HL-60/S4 (cell line): Measurements from ENCODE around the gene PTGES3.
"Not testable (repeated sequence)": the region's sequence is repeated elsewhere in the genome, so short reads cannot be mapped to it uniquely, and the experiment has no call there.

Experiments used
- in situ Hi-C: fragments of 300-500 bp; cut with MboI; formaldehyde crosslinking; loops from 2 replicates; pipeline ENCODE4 v1.14.3; 2022; ENCODE audit warnings: low sequenced_read_pairs

The PTGES3 gene

DNA sequence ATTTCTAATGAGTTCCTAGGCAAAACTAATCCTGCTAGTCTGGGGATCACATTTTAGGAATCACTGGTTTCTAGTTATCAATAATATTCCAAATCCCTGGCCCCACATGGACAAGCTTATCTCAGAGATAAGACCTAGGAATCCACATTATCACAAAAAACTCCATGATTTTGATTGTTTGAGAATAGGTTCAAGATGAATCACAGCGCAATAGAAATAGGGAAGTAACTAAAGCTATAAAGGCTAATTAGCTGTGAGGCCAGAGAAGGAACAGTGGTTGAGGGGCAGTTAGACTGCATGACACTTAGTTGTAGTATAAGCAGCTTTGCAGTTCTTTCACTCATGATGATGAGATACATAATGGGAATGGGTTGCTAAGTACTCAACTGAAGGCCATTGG, 29.2 kb downstream of the PTGES3 start:
- in situ Hi-C loops = no loop called here

DNA sequence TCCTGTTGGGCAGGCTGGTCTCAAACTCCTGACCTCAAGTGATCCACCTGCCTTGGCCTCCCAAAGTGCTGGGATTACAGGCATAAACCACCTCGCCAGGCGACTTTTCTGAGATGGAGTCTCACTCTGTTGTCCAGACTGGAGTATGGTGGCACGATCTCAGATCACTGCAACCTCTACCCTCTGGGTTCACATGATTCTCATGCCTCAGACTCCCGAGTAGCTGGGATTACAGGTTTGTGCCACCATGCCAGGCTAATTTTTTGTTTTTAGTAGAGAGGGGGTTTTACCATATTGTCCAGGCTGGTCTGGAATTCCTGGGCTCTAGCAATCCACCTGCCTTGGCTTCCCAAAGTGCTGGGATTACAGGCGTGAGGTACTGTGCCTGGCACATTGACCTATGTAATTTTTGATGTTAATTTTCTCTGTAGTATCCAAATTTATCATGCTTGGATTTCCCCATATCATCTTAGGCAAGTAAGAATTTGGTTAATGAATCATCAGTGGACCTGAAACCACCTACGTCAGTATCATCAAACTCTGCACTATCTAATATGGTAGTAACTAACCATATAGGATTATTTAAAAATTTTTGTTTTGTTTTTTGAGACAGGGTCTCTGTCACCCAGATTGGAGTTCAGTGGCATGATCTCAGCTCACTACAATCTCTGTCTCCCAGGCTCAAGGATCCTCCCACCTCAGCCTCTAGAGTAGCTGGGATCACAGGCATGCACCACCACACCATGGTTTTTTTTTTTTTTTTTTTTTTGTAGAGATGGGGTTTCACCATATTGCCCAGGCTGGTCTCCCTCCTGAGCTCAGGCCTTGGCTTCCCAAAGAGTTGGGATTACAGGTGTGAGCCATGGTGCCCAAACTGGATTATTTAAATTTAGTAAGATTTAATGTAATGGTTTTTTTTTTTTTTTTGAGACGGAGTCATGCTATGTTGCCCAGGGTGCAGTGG, 30.4 kb downstream of the PTGES3 start:
- in situ Hi-C loops = no loop called here

DNA sequence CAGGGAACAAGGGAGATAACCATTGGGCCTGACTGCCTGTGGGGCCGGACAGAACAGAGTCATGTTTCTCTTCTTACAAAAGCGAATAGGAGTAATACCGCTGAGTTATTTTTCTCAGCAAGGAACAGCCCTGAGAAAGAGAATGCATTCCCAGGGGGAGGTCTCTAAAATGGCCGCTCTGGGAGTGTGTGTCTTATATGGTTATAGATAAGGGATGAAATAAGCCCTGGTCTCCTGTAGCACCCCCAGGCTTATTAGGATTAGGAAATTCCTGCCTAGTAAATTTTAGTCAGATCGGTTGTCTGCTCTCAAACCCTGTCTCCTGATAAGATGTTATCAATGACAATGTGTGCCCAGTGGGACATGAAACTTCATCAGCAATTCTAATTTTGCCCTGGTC, 34.3 kb downstream of the PTGES3 start:
- in situ Hi-C loops = not testable (repeated sequence)

DNA sequence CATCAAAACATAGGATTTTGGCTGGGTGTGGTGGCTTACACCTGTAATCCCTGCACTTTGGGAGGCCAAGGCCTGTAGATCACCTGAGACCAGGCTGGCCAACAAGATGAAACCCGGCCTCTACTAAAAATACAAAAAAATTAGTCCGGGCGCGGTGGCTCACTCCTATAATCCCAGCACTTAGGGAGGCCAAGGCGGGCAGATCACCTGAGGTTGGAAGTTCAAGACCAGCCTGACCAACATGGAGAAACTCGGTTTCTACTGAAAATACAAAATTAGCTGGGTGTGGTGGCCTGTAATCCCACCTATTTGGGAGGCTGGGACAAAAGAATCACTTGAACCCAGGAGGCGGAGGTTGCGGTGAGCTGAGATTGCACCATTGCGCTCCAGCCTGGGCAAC, 40.1 kb downstream of the PTGES3 start:
- in situ Hi-C loops = not testable (repeated sequence)

DNA sequence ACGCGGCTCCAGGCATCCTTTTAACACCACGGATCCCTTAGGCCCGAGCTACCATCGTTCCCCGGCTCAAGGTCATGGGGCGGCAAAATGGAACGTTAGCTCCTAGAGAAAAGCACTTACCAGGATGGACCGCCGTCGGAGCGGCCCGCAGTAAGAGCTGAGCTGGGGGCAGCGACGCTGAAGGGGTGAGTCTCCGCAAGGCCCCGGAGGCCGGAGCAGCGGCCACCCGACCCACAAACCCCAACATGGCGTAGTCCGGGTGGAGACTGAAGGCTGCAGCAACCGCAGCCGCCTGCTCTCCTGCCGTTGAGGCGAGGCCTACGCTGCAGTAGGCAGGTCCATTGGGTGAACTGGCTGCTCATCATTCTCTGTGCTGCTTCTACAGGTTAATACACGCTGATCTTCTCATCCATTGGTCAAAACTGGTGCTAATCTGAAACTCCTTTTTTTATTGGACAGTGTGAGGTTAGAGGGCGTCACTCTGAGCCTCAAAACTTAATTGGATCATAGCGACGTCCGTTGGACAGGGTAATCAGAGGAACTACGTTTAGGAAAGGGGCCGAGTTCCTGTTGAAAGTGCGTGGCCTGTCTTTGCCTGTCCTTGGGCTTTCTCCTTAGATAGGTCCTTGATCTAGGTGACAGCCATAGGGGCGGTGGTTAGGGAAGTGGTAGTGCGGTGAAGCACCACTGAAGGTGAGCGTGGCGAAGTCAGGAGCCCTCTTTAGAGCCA, 42.2 kb downstream of the PTGES3 start, which contains the start of gene ATP5F1B:
Gene ATP5F1B (minus strand): TSS at position 268 of the 730 bp plus-strand sequence. CDS start 21 bp downstream, at position 247.
- in situ Hi-C loops = no loop called here

DNA sequence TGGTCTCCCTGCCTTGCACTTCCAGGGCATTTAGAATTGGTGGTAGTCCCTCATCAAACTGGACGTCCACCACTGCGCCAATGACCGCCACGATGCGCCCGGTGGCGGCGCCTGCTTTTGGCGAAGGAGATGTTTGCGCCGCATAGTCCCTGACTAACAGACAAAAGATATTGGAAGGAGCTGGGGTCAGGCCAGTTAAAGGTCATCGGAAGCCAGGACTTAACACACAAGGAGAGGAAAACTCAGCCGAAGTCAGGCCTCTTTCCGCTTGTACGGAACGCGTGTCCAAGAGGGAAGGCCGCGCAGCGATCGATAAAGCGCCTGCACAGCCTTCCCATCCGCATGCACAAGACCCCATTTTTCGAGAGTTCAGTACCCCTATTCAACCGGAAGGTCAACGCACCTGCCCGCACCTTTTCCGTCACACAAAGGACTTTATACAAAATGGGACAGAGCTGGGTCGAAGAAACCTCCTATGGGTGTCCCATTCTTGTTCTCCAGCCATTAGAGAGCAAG, 42.8 kb downstream of the PTGES3 start:
- in situ Hi-C loops = no loop called here

DNA sequence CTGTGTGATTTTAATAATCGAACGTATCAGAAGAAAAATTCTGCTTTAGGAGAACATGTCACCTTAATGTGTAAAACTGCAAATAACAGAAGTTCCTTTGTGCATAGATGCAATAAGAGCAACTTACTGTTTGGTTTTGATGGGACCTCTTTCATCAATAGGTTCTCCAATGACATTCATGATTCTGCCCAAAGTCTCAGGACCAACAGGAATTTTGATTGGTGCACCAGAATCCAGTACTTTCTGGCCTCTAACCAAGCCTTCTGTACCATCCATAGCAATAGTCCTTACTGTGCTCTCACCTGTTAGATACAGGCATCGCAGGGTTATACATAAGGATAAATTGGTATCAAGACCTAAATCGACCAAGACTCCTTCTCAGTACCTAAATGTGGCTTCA, 43.4 kb downstream of the PTGES3 start:
- in situ Hi-C loops = no loop called here

DNA sequence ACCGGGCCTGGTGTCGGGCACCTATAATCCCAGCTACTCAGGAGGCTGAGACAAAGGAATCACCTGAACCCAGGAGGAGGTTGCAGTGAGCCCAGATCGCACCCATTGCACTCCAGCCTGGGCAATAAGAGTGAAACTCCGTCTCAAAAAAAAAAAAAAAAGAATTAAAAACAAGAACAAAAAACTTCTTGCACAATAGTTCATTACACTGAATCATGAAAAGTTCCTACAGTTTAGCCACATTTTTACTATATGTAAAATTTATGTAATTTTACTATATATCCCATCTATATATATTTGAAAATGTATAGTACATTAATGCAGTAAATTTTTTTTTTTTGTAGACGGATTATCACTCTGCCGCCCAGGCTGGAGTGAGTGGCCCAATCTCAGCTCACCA, 46.9 kb downstream of the PTGES3 start:
- in situ Hi-C loops = no loop called here

DNA sequence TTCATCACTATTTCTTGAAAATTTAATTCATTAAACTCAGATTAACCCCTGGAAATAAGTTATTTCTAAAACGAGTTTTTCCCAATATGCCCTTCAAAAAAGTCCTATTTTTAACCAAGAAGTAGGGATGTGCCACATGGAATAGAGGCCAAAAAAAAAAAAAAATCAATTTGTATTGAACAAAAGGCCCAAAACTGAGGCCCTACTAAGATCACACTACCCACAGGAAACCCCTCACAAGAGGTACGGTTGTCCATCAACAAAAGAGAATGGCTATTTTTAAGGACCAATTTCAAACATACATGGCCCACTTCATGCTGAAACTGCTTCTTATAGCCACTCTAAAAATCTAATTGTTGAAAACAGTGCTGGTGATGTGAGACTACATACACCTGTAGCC, 50.5 kb downstream of the PTGES3 start:
- in situ Hi-C loops = no loop called here

DNA sequence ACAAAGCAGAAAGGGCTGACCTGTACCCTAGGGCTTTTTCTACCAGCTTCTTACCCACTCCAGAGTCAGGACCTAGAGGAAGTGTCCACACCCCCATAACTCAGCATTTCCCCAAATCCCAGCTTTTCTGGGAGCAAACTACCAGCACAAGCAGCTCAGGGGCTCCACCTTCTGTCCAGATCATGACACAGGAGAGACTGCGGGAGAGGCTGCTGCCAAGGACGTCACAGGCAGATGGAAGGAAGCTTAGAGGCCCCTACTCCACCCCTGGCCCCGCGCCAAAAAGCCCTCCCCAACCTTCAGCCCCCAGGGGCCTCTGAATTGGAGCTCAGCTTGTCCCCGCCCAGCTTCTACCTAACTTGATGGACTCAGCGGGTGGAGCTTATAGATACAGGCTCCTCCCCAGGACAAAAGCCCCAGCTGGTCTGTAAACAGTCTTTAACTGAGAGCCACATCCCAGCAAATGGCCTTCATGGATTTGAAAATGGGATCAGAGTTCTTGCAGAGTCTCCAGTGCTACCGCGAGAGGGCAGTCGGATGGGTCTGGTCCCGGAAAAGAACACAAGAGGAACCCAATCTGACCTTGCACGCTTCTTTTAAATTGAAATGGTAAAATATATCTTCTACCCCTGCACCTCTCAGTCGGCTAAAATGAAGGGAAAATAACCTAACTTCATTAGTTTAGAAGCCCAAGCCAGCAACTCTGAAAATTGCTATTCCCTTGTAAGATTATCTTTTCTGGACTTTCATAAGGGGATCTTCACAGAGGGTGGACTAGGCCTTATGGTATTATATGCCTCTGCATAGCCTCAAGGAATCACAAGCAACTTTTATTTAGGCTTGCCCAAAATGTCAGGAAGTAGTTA, 51.2 kb downstream of the PTGES3 start:
- in situ Hi-C loops = no loop called here

DNA sequence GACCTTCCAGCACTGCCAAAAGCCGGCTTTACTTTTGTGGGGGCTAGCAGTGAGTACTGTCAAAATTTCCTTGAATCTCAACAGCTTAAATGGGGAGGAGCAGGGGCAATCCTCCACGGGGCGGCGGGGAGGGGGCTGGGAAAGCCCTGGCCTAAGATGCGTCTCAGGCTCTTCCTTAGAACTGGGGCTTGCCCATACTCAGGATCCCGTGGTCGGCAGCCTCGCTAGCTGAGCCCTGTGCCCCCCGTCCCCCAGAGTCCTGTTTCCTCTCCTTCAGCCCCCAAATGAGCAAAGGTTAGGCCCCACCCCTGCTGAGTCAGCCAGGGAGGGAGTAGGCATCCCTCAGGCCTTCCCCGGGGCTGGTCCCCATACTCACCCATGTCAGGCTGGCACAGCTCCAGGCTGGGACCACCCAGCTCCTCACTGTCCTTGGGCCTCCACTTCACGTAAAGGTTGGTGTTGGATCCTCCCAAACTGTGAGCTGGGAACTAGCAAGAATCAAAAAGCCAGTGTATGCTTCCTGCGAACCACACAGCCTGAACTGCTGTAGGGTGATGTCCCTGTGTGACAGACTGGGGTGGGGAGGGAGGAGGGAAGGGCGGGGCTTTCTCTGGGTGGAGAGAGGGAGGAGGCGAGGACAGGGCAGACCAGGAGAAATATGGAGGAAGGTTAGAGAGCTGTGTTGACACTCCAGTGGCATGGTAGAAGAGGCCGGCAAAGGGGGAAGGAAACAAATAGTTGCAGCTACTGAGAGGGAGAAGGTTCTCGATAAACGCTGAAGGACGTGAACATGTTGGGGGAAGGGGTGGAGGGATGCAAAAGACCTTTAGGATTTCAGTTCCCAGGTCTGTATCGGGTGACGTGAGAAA, 52.0 kb downstream of the PTGES3 start:
- in situ Hi-C loops = no loop called here

DNA sequence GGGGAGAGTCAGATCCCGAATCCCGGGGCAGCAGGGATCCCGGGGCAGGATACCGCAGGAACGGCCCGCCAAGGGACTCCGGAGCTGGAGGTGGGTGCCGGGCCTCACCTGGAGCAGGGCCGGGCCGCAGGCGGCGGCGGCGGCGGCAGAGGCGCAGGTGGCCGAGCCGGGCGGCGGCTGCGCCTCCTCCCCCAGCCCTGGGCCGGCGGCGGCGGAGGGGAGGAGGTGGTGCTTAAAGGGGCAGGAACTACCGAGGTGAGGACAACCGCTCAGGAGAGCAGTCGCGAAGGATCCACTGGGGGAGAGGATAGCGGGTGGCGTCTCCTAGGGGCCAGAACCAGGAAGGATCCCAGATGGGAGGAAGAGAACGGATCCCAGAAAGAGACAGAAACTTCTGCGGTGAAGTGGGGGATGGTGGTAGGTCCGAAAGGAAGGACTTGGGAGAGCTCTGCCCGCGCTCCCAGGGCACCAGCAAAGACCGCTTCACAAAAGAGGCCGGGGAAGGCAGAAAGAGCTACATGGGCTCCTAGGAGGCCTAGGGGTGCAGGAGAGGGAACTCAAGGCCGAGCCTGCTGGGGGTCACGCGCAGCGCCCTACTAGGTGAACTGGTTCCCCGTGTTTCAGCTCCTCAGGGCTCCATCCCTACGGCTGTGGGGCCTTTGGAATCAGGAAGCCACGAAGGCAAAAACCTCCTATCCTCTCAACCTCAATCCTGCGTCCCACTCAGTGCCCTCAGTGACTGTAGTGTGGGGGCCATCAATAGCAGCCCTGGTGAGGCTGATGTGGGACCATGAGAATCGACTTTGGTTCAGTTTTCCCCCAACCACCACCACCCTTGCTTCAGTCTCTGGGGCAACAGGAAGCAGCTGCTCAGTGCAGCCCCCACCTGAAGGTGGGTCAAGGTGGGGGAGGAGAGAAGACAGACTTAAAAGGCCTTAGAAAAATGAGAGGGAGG, 53.0 kb downstream of the PTGES3 start:
- in situ Hi-C loops = no loop called here

DNA sequence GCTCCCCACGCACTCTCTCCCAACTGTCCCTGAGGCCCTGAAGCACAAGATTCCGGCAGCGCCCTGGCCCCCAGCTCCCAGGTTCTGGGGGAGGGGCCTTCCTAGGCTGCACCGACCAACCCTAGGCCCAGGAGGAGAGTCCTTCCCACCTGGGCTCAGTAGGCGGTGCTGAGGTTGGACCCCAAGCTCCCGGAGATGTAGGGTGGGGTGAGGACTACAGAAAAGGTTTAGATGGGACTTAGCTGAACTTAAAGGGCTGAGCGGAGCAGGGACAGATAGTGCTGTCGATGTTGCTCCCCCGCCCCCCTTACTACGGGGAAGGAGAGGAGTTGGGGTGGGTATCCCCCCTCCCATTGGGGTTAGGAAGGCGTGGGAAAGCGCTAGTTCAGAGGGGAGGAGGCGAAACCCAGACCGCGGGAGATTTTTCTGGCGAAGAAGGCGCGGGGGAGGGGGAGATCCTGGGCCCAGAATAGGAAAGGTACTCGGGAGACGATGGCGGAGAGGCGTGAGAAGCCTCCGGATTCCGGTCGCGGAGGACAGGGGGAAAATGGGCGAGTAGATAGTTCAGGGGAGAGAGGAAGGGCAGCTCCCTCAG, 53.7 kb downstream of the PTGES3 start:
- in situ Hi-C loops = no loop called here

DNA sequence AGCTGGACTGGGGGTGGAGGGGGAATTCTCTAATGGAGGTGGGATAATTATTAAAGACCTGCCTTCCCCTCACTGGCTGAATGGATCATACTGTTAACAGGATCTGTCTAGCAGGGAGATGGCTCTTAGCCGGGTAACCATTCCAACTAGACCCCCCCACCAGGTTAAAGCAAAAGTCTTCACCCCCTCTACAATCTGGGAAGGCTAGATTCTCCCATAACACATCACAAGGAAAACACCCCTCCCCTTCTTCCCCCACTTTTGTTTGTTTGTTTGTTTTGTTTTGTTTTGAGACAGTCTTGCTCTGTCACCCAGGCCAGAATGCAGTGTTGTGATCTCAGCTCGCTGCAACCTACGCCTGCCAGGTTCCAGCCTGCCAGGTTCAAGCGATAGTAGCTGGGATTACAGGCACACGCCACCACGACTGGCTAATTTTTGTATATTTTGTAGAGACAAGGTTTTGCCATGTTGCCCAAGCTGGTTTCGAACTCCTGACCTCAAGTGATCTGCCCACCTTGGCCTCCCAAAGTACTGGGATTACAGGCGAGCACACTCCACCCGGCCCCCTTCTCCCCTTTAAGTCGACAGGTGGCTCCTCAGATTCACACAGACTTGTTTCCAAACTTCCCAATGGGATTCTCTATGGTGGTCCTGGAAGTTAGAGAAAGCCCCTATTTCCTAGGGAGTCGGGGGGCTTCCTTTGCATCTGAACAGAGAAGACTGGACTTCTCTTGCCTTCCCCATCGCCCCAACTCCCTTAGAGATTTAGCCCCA, 54.4 kb downstream of the PTGES3 start:
- in situ Hi-C loops = no loop called here

DNA sequence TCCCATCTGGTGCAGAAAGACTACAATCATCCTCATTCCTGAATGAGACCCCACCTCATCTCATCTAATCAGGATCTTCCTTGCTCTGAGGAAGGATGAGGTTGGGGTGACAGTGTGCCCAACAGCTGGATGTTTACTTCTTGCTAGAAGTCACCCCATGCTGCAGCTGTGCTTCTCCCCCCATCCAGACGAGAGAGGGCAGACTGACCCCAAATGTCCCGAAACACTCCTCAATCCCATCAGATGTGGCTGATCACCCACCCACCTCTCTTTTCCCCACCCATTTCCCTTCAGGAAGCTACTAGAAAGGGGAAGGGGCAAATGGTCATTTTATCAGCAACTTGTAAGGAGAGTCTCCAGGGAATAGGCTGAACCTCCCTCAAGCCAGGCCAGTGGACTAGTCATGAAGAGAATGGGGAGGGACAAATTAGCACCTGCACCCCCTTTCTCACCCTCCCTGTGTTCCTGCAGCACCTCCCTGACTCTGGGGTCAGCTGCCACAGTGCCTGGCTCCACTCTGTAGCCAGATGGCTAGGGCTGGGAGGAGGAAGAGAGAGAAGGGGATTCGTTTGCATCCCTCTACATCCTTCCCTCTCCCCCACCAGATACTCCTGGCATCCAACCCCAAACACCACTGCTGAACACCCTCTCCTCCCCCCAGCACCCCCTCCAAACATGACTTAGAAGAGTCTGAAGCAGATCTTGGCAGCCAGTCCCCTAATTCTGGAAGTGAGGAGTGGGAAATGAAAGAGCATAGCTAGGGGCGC, 55.2 kb downstream of the PTGES3 start:
- in situ Hi-C loops = no loop called here

DNA sequence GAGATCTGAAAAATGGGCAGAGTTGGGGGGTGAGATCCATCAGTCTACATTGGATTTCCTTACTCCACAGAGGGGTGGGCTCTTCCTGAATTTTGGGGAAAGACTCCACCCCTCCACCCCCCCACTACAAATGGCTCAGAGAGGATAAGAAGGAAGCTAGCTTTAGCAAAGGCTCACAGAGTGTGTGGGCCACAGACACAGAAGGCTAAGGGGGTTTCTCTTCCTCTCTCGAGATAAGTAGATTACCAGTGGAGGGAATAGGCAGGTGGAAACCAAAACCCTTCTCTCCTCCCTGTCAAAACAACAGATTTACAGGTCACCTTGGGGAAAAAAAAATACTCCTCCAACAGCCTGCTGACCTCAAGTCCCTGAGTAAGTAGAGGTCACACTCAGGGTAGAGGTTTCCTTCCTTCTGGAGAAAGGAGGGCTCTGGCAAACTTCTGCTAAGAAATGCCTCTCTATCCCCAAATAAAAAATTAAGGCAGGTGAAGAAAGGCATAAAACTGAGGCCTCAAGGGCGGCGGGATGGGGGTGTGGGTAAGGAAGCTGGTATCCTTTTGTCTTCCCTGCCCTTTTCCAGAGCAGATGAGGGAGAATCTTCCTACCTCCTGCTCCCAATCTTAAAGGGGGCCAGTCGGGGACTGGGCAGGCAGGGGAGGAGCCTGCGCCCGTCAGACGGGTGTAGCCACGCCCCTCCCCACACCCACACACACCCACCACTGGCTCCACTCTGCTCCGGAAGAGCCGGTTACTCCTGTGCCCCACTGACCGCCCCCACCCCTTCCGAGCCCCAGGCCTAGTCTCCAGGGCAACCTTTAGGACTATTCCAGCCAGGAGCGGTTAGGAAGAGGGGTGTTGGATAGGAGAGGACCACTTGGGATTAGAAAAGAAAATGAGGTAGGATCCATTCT, 56.0 kb downstream of the PTGES3 start:
- in situ Hi-C loops = no loop called here
